Activated CD4-positive, alpha-beta T cell treated with anti-CD3 and anti-CD28 coated beads for 4 hours (primary cell): ENCODE data around the gene PTPRN2.
"Not testable (repeated sequence)": the region's sequence is repeated elsewhere in the genome, so short reads cannot be mapped to it uniquely, and the experiment has no call there.

Experiments used
- DNase-seq, 2 donors: peaks; one replicate each; pipeline ENCODE4 v3.0.0-alpha.2; 2020

Gene PTPRN2

DNA sequence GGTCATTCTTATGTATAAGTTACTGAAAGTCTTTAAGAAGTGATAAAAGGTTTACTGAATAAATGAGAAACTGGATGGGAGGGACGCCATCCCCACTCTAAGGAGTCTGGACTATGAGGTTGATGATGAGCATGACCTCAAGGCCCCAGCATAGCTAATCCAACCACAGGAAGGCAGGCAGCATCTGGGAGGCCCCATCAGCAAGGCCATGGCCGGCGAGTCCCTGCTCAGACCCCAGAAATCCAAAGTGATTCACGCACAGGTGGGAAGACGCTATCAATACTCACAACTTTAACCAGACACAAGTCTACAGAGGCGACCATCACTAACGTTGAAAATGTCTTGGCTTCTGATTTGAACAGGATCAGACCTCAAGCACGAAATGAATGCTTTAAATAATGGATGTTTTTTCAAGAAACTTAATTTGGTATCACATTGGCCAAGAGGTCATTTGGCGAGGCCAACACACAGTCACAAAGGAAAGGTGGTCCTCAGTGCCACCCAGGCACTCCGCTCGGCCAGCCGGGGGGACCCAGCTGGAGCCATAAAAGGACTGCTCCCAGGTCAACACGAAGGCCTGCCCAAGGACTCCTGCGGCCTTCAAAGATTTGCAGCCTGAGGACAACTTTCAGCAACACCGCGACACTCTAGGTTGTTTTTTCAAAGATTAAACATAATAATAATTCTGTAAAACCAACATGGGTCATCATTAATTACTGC is 228.5 kb downstream of the PTPRN2 start:
- no peak for DNase-seq

DNA sequence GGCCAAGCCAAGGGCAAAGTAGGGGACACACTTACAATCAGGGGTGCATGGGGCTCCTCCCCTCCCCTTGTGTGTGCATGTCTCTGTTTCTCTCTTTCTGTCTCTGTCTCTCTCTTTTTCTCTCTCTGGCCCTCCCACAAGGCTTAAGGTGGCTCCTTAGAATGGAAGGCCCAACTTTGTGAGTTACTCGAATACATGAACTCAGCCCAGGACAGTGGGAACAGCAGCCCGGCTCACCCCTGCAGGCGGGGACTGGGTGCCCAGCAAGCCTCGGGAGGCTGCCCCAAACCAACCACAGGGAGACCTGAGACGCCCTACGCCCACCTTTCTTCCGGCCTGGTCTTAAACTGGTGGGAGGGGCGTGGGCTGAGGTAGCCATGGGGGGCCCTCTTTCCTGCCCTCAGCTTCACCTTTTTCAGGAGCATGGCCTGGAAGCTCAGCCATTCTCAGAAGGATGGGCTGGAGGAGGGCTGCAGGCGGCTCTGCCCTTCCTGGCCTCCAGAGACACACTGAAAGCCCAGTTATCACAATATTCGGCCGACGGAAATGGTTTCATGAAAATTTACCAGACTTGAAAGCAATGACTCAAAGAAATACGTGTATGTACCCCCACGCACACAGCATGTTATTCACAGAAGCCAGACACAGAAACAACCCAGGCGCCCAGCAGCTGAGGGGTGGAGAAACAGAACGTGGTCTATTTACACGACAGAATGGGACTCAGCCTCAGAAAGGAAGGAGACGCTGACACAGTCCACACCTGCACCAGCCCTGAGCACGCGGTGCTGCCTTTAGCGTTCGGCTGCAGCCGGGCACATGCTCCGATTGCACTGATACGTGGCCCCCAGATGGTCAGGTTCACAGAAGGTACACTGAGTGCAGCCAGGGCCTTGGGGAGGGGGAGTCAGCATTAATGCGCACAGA is 229.5 kb downstream of the PTPRN2 start:
- DNase-seq = no peak

DNA sequence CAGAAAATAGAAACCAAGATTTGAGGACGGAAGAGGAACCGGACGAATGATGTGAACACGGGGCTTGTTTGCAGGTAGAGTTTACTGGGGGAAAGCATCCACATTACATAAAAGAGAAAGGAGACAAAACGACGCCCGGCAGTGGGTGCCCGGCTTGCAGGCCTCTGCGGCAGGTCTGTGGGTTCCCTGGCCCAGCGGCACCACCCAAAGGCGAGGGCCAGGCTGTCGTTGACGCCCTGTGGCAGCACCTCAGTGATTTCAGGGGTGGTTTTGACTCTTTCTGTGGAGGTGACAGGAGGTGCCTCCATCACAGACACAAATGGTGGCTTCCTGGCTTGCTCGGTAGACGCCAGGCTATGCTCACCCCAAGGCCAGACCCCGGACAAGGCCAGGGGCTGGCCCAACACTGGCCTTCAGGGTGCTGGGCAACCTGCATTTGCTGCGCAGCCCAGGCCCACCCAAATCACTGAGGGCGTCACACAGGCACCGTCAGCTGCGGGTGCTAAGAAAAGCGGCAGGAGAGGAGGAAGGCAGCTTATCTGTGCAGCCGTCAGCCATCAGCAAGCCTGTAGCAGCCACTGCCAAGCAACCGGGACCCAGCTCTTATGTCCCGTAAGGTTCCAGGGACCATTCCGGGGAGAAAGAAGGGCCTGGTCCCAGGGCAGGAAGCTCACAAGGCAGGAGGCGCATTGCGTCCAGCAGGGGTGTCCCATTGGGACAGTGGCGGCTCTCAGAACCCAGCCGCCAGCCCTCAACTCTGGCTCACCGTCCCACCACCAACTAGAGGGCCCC is 230.3 kb downstream of the PTPRN2 start:
- DNase-seq = no peak

DNA sequence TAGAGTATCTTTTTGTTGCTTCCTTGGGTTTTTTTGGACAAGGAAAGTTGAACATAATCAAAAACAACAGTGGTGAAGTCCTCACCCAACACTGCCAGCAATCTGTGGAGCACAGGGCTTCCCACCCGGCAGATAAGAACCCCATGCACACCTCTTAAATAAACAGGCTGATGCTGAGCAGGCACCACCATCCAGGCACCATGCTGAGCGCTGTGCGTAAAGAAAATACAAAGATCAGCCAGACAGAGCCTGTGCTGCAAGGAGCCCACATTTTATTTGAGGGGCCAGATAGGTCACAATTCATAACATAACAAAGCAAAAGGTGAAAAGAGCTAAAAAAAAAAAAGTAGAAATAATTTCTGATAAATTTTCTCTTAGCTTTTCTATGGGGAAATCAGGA is 231.2 kb downstream of the PTPRN2 start:
- DNase-seq = no peak

DNA sequence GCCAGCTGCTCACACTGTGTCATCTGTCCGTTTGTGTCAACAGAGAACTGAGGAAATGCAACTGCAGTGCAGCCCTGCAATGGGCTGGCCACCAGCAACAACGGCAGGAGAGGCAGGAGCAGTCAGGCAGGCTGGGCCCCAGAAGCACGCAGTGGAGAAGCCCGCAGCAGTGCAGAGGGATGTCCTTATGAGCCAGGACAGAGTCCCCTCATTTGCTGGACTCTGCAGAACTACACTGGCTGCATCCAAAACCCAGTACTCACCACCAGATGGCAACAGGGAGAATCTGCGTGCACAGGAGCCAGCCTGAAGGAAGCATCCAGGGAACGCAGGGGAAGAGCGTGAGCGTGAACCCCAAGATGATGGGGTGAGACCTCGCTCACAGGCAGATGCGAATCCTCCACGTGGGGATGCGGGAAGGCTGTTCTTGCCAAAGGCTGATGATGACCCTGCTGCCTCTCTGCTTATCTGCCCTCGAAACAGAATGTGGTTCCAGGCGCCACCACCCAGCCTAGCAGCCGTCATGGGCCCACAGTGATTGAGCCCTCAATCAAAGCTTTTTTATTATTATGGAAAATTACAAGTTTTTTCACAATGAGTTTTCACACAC is 232.1 kb downstream of the PTPRN2 start:
- no peak for DNase-seq

DNA sequence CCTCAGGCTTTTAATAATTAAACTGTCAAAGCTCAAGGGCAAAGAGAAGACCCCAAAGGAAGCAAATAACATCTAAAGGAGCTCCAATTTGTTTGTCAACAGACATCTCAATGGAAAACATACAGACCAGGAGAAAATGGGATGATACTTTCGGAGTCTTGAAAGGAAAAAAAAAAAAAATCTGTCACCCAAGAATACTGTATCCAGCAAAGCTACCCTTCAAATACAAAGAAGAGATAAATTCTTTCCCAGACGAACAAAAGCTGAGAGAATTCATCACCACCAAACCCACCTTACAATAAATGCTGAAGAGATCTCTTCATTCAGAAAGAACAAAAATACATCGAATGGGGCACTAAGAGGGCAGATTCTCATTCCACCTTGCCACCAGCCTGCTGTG is 232.8 kb downstream of the PTPRN2 start:
- no peak for DNase-seq

DNA sequence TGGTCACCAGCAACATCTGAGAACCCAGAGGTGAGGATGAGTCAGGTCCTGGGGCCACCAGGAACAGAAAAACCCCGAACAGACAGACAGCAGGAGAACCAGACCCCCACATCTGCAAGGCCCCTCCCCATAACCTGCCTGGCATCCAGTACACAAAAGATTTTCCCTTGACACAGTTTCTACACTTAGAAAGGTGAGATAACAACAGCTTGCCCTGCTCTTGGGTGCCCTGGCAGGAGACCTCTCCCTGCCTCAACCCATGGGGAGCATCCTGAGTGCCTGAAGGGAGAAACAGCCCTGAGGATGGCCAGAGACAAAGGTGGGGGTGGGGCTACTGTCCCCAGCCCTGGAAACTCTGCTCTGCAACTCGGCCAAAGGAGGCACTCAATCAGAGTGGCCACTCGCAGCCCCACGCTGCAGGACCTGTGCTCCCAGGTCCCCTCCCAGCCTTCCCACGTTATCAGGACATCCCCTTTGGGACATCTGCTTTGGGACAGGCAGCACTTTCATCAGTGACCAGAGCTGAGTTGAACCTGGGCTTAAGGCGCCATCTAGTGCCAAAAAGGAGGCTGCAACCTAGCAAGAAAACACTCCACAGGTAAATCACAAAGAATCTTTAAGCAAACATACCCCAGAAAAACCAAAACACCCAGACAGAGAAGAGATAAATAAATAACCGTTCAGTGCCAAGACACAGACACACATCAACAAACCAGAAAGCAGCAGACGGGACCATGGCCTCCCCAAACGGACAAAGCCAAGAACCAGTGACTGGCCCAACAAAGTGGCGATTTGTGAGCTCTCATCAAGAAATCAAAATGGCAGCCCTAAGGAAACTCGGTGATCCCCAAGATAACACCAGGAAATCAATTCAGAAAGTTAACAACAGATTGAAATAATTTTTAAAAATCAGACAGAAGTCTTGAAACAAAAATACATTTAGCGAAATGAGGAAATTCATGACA is 233.7 kb downstream of the PTPRN2 start:
- DNase-seq = no peak

DNA sequence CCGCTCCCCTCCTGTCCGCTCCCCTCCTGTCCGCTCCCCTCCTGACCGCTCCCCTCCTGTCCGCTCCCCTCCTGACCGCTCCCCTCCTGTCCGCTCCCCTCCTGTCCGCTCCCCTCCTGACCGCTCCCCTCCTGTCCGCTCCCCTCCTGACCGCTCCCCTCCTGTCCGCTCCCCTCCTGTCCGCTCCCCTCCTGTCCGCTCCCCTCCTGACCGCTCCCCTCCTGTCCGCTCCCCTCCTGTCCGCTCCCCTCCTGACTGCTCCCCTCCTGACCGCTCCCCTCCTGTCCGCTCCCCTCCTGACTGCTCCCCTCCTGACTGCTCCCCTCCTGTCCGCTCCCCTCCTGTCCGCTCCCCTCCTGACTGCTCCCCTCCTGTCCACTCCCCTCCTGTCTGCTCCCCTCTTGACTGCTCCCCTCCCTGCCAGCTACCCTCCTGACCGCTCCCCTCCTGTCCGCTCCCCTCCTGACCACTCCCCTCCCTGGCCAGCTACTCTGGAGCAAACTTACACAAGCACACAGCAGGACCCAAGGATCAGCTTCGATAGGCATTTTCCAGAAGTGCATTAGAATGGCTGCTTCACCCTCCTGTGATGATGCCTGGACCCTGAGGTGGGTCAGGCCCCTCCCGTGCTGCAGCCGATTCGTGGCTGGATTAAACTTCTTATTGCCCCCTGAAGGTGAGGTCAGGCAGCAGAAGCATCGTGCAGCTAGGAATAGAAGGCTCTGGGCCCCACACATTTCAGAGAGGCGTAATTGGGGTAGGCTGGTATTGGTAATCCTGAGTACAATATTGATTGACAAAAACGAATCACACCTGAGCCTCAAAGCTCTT is 235.5 kb downstream of the PTPRN2 start:
- DNase-seq = not testable (repeated sequence)

DNA sequence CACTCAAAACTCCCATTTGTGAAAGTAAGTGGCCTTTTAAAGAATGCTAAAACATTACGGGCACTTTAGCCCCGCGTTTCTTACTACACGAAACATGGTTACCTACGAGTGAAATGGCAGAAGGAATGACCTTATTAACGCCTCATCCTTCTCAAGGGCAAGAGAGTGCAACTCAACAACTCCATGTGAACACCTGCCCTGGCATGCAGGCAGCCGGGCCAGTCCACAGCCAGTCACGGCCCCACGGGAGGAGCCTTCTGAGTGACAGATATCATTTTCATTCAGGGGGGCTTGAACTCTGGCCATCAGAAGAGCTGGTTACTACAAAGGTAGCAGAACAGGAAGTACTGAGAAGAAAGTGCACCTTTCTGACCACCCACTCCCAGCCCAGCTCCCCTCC is 236.1 kb downstream of the PTPRN2 start:
- DNase-seq = no peak

DNA sequence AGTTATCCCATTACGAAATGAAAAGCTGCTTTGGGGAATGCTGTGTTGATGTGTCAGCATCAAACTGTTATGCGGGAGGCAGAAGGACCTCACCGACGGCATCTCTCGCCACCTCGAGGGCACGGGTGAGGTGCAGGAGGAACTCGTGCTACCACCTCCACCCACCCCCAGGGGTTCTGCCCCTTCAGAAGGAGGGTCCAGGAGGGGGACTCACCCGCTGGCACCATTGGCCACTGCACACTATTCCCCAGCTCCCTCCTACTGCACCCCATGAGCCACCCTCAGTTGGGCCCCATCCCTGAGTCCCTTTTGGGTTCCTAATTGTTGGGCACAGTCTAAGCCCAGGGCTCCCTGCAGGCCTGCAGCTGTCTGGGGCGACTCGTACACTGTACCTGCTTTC is 236.6 kb downstream of the PTPRN2 start:
- DNase-seq = no peak

DNA sequence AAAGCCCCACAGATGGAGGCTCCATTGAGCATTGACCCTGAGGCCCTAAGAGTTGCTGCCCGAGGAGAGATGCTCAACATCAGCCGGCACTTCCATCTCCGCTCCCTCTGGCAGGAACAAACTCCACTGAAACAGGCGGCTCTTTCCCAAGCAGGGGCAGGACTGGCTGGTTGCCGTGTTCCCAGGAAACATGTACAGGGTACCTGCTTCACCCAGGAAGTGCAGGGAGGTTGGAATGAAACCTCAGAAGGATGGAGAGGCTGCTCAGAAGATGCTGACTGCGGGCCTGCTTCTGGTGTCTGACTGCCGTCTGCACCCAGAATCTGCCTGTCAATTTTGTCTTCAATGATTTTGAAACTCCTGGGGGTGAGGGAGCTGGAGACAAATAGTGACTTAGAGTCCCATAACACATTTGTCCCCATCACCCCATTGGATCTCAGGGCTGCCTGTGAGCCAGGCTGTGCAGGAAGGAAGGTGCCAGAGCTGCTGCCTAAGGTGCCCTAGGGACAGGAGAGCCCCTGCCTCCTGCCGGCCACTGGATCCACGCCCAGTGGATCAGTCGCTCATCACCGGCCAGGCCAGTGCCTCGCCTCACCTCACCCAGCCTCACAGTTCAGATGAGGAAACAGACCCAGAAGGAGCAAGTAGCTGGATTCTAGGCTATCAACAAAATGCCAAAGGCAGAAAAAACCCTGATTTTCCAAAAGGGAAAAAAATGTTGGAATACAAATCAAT is 237.3 kb downstream of the PTPRN2 start:
- DNase-seq = no peak

DNA sequence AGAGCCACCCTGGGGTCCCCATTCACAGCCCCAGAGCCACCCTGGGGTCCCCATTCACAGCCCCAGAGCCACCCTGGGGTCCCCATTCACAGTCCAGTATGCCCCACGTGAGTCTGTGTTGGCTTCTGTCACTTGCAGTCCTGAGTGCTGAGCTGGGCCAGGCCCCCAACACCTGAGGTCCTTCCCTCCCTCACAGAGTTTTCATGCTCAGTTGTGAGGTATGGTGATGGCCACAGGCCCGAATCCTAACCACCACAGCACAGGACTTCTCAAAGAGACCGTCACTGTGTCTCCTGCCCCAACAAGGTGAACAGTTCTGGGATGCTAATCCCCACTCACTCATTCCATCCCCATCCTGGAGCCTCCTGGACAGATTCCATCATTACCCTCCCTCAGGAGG is 239.2 kb downstream of the PTPRN2 start:
- no peak for DNase-seq

DNA sequence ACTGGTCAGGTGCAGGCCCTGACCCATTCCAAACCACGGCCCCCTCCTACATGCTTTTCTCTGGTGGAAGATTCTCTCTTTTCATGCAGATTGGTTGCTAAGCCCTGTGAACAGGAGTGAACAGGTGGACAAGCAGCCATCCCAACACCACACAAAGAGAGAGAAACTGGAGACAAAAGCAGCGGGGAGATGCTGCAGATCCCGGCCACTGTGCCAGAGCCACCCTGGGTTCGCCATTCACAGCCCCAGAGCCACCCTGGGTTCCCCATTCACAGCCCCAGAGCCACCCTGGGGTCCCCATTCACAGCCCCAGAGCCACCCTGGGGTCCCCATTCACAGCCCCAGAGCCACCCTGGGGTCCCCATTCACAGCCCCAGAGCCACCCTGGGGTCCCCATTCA is 239.6 kb downstream of the PTPRN2 start:
- not testable (repeated sequence) for DNase-seq

DNA sequence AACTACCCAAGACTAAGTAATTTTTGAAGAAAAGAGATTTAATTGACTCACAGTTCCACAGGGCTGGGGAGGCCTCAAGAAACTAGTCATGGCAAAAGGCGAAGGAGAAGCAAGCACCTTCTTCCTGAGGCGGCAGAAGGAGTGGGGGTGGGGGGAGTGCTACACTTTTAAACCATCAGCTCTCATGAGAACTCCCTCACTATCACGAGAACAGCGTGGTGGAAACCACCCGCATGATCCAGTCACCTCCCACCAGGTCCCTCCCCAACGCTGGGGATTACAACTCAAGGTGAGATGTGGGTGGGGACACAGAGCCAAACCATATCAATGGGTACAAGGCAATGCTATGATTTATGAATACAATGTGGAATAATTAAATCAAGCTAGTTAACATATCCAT is 241.9 kb downstream of the PTPRN2 start:
- no peak for DNase-seq

DNA sequence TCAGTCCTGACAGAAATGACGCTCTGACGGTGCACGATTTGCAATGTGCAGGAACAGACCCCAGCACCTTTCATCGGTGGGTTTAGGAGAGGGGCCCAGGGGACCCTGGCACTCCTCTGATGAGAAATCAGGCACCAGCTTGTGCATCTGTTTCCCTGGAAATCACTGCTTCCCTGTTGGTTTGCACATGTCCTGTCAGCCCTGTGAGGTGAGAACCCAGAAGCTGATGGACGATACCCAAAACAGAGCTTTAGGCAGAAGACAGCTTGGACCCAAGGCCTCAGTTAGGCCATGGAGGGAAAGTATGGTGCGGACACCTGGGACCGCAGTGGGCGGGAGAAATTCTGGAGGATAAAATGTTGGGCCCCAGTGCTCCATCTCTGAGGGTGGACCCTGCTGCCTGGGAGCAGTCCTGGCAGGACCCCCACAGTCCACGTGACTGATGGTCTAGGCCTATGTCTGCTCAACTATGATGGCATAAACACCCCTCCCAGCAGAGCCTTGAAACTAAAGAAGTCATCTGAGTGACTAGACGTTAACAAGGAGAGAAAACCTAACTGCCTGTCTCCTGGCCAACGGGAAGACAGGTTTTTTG is 242.8 kb downstream of the PTPRN2 start:
- DNase-seq = no peak

DNA sequence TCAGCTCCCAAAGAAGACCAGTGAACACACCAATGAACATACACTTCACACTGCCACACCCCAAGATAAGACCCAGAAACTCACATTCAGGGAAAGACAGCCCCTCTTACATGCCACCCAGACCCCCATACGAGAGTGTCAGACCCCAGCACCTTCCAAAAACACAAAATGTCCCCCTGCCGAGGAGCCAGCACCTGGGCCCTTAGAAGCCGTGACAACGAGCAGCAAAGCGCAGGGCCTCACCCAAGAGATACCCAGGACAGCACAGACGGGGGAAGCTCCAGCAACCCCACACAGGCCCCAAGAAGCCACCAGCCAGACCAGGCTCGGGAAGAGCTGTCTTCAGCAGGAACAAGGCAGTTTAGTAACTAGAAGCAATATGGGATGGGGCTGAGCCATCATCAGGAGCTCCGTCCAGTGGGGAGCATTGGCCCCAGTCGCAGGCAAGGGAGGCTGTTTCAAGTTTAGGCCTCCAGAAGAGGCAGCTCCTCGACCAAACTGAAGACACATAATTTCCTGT is 243.6 kb downstream of the PTPRN2 start:
- DNase-seq = no peak

DNA sequence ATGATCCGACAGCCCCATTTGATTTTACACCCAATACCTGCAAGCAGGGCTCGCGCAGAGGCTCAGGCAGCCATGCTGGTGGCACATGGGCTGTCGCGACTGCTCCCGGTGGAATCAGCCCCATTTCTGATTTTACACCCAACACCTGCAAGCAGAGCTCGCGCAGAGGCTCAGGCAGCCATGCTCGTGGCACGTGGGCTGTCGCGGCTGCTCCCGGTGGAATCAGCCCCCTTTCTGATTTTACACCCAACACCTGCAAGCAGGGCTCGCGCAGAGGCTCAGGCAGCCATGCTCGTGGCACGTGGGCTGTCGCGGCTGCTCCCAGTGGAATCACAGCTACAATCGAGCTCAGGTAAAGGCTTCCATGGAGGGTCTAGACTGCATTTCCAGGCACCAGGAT is 244.1 kb downstream of the PTPRN2 start:
- no peak for DNase-seq

DNA sequence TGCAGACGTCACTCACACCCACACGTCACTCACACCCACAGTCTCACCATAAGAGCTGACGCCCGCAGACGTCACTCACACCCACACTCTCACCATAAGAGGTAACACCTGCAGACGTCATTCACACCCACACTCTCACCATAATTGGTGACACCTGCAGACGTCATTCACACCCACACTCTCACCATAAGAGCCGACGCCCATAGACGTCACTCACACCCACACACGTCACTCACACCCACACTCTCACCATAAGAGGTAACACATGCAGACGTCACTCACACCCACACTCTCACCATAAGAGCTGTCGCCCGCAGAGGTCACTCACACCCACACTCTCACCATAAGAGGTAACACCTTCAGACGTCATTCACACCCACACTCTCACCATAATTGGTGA is 246.5 kb downstream of the PTPRN2 start:
- not testable (repeated sequence) for DNase-seq

DNA sequence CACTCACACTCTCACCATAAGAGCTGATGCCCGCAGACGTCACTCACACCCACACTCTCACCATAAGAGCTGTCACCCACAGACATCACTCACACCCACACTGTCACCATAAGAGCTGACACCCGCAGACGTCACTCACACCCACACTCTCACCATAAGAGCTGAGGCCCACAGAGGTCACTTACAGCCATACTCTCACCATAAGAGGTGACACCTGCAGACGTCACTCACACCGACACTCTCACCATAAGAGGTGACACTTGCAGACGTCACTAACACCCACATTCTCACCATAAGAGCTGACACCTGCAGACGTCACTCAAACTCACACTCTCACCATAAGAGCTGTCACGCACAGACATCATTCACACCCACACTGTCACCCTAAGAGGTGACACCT is 250.7 kb downstream of the PTPRN2 start:
- not testable (repeated sequence) for DNase-seq
